Suprapubic skin (tissue), 4 donors: ENCODE measurements around the gene PDZD8. TPM values are rescaled to one million over a fixed set of nuclear protein-coding genes. Genes with fewer than 3 reads are reported as not detected.

Experiments used
- DNase-seq, 2 donors: peaks; one replicate each; pipeline ENCODE4 v3.0.0-alpha.2; 2019; ENCODE audit warnings: low spot score in 2 of 2
- H3K27ac ChIP-seq: fragments of 200-600 bp; sonication (generic); one replicate; pipeline ENCODE4 v1.5.1; 2019
- H3K27me3 ChIP-seq: fragments of 200-600 bp; sonication (generic); one replicate; pipeline ENCODE4 v1.5.1; 2019
- H3K36me3 ChIP-seq: fragments of 200-600 bp; sonication (generic); one replicate; pipeline ENCODE4 v1.5.1; 2019
- H3K4me1 ChIP-seq: fragments of 200-600 bp; sonication (generic); one replicate; pipeline ENCODE4 v1.5.1; 2019
- H3K4me3 ChIP-seq: fragments of 200-600 bp; sonication (generic); one replicate; pipeline ENCODE4 v1.5.1; 2019; ENCODE audit warnings: mild to moderate bottlenecking
- H3K9me3 ChIP-seq: fragments of 200-600 bp; sonication (generic); one replicate; pipeline ENCODE4 v1.5.1; 2019
- CTCF ChIP-seq, 2 donors: fragments of 200-600 bp in 1 of 2; fragments of 450-650 bp in 1 of 2; sonication (generic) in 1 of 2; IDR thresholded peaks; one replicate each; pipeline ENCODE4 v1.5.1; 2016 to 2019; ENCODE audit warnings: antibody characterized with exemption in 2 of 2, mild to moderate bottlenecking in 1 of 2, moderate library complexity in 1 of 2
- EP300 ChIP-seq: sonication (generic); formaldehyde crosslinking; IDR thresholded peaks from one replicate; pipeline ENCODE4 v1.6.1; 2017; ENCODE audit warnings: antibody characterized with exemption
- POLR2A ChIP-seq, 2 donors: fragments of 450-650 bp; IDR thresholded peaks; one replicate each; pipeline ENCODE4 v1.6.1; 2017; ENCODE audit warnings: antibody characterized with exemption in 2 of 2, mild to moderate bottlenecking in 2 of 2, moderate library complexity in 2 of 2
- POLR2AphosphoS5 ChIP-seq, 3 donors: sonication (generic); formaldehyde crosslinking; IDR thresholded peaks; one replicate each; pipeline ENCODE4 v1.6.1; 2017; ENCODE audit warnings: antibody characterized with exemption in 3 of 3
- WGBS: methylation state at CpG from one replicate; pipeline ENCODE4 v1.1.5; 2018; 5-methylcytosine and 5-hydroxymethylcytosine counted together
- total RNA-seq, 4 donors: library from RNA; depleted of rRNA; stranded (reverse); fragments of >200 nt; gene quantifications; one replicate each; pipeline ENCODE4 v1.1.0, GENCODE V29; 2016

The PDZD8 gene
- total RNA-seq, 4 donors from 2014 or later = 23.7 to 46.2 (median 36.4) TPM

- WGBS = 90% methylated on average over 3 of the region's 3 CpGs
- H3K27me3 ChIP-seq = peaks cover 8% of the 10 kb centered on the region
- no peaks in the 10 kb centered on the region for H3K4me1 ChIP-seq
- H3K36me3 ChIP-seq = no peaks in the 10 kb centered on the region
- TF ChIP-seq EP300 = no peak
- TF ChIP-seq POLR2AphosphoS5 (IDR thresholded peaks at IDR 0.05) = no peak
- TF ChIP-seq POLR2A (IDR thresholded peaks at IDR 0.05) = no peak
- TF ChIP-seq CTCF (IDR thresholded peaks at IDR 0.05) = no peak
- H3K9me3 ChIP-seq = no peaks in the 10 kb centered on the region
- no peak overlapping the region for H3K27ac ChIP-seq
- DNase-seq = no peak
- no peak overlapping the region for H3K4me3 ChIP-seq
Observed at GRCh38 chr10:117390420-117390819, 15.2 kb upstream of the PDZD8 start.

- H3K4me3 ChIP-seq = no peak overlapping the region
- DNase-seq = no peak
- H3K4me1 ChIP-seq = no peaks in the 10 kb centered on the region
- peaks cover 19% of the 10 kb centered on the region for H3K27me3 ChIP-seq
- H3K36me3 ChIP-seq = no peaks in the 10 kb centered on the region
- no peak overlapping the region for H3K27ac ChIP-seq
- TF ChIP-seq CTCF (IDR thresholded peaks at IDR 0.05) (no peak), POLR2A (IDR thresholded peaks at IDR 0.05) (no peak), EP300 (no peak), POLR2AphosphoS5 (IDR thresholded peaks at IDR 0.05) (no peak)
- no peaks in the 10 kb centered on the region for H3K9me3 ChIP-seq
- 90% methylated on average over 2 of the region's 2 CpGs for WGBS
Observed at GRCh38 chr10:117386805-117387204, 11.6 kb upstream of the PDZD8 start.

- no peak overlapping the region for H3K4me3 ChIP-seq
- H3K27ac ChIP-seq = no peak overlapping the region
- DNase-seq = no peak
- H3K36me3 ChIP-seq = no peaks in the 10 kb centered on the region
- H3K4me1 ChIP-seq = no peaks in the 10 kb centered on the region
- H3K9me3 ChIP-seq = no peaks in the 10 kb centered on the region
- H3K27me3 ChIP-seq = peaks cover 23% of the 10 kb centered on the region
- WGBS = 35% methylated on average over 1 of the region's 1 CpG
- no peak for TF ChIP-seq EP300
- TF ChIP-seq POLR2A (IDR thresholded peaks at IDR 0.05) = no peak
- TF ChIP-seq CTCF (IDR thresholded peaks at IDR 0.05) = no peak
- TF ChIP-seq POLR2AphosphoS5 (IDR thresholded peaks at IDR 0.05) = no peak
Observed at GRCh38 chr10:117382861-117383260, 7.6 kb upstream of the PDZD8 start.

GRCh38 chr10:117374506-117375359 is 507 bp downstream of the PDZD8 start:
- WGBS = 3% methylated on average over 7 of the region's 92 CpGs
- H3K27ac ChIP-seq = peak overlapping the region; percentile 96
- H3K4me3 ChIP-seq = peak overlapping the region; percentile 84
- peaks cover 4% of the 10 kb centered on the region for H3K27me3 ChIP-seq
- H3K36me3 ChIP-seq = no peaks in the 10 kb centered on the region
- H3K4me1 ChIP-seq = peaks cover 48% of the 10 kb centered on the region
- TF ChIP-seq POLR2A (IDR thresholded peaks at IDR 0.05) = no peak
- TF ChIP-seq CTCF (IDR thresholded peaks at IDR 0.05) = no peak
- H3K9me3 ChIP-seq = no peaks in the 10 kb centered on the region
- peak; percentile 79 to 83 for DNase-seq

- 1% methylated on average over 23 of the region's 31 CpGs for WGBS
- DNase-seq = peak; percentile 77 to 86
- Histone ChIP-seq H3K27ac (peak overlapping the region; percentile 96), H3K9me3 (no peaks in the 10 kb centered on the region), H3K4me3 (peak overlapping the region; percentile 84), H3K36me3 (no peaks in the 10 kb centered on the region), H3K27me3 (no peaks in the 10 kb centered on the region), H3K4me1 (peaks cover 52% of the 10 kb centered on the region)
- TF ChIP-seq POLR2A (IDR thresholded peaks at IDR 0.05) (peak in 1 of 2 donors; percentile 23), CTCF (IDR thresholded peaks at IDR 0.05) (no peak)
Observed at GRCh38 chr10:117373823-117374505, 1.3 kb downstream of the PDZD8 start.
